Choroid plexus epithelial cell (primary cell): ENCODE data around the gene TESMIN.

Experiments
- DNase-seq: peaks from one replicate; pipeline ENCODE4 v3.0.0-alpha.2; 2010; ENCODE audit warnings: low read depth
- H3K4me3 ChIP-seq: 2 replicates; pipeline ENCODE4 v1.5.1; 2011; ENCODE audit warnings: low read depth, mild to moderate bottlenecking, control low read depth, low read length, moderate library complexity
- TF ChIP-seq, protein P1 (sequence below): conservative IDR thresholded peaks from 2 replicates; pipeline ENCODE4 v1.5.1; 2011; ENCODE audit warnings: low read depth, mild to moderate bottlenecking, control low read depth, inconsistent platforms, low read length, moderate library complexity

TESMIN gene

DNA sequence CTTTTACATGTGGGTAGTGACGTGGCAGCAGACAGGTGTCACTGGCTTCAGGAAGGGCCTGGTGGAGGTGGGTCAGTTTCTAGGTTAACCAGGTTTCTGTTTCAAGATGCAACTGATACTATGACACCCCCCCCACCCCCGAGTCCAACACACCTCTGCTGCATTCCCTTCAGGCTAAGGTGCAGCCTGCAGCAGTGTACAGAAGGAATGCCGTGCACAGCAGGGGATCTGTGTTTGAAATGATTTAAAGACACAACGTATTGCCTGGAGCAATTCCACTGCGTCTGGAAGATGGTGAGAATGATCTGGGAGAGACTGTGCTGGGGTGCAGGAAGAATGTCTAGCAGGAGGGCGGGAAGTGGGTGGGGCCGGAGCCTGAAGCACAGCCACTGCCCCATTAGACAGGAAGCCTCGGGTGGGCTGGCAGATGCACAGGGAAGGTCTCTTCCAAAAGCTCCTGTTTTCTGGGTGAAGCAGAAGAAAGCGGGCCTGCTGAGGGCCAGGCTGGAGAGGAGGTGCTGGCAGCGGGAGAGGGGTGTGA is 11.9 kb upstream of the TESMIN start:
- DNase-seq: peak; percentile 19
- no peak overlapping the region for H3K4me3 ChIP-seq
- TF ChIP-seq, protein P1, sequence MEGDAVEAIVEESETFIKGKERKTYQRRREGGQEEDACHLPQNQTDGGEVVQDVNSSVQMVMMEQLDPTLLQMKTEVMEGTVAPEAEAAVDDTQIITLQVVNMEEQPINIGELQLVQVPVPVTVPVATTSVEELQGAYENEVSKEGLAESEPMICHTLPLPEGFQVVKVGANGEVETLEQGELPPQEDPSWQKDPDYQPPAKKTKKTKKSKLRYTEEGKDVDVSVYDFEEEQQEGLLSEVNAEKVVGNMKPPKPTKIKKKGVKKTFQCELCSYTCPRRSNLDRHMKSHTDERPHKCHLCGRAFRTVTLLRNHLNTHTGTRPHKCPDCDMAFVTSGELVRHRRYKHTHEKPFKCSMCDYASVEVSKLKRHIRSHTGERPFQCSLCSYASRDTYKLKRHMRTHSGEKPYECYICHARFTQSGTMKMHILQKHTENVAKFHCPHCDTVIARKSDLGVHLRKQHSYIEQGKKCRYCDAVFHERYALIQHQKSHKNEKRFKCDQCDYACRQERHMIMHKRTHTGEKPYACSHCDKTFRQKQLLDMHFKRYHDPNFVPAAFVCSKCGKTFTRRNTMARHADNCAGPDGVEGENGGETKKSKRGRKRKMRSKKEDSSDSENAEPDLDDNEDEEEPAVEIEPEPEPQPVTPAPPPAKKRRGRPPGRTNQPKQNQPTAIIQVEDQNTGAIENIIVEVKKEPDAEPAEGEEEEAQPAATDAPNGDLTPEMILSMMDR: no peak

DNA sequence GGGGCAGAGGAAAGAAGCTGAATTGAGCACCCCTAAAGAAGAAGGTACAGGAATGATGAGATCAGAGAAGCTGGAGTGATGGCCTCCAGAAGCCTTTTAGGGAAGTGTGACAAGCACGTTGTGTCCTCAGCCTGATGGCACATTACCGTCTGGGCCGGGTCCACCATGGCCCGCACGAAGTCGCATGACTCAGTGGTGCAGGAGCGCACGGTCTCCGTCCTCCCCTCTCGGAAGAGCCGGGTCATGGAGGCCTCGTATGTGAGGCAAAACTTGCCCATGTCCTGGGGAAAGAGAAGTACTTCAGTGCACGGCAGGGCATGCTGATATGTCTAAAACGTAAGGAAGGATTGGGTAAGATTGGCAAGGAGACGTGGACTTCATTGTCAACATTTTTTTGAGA is 11.2 kb upstream of the TESMIN start:
- H3K4me3 ChIP-seq: no peak overlapping the region
- TF ChIP-seq, protein P1: no peak
- DNase-seq: no peak

DNA sequence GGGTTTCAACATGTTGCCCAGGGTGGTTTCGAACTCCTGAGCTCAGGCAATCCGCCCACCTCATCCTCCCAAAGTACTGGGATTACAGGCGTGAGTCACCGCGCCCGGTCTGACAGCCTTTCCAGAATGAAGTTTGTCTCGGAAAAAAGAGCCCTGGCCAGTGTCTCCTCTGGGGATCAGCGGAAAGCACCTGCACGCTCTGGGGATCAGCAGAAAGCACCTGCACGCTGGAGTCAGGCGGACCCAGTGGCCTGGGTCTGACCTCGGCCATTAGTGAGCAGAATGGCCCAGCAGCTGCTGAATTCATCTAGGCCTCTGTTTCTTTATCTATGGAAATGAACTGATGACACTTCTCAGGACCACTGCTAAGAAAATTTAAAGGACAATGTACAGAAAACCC is 10.5 kb upstream of the TESMIN start:
- TF ChIP-seq, protein P1: no peak
- no peak overlapping the region for H3K4me3 ChIP-seq
- DNase-seq: no peak

DNA sequence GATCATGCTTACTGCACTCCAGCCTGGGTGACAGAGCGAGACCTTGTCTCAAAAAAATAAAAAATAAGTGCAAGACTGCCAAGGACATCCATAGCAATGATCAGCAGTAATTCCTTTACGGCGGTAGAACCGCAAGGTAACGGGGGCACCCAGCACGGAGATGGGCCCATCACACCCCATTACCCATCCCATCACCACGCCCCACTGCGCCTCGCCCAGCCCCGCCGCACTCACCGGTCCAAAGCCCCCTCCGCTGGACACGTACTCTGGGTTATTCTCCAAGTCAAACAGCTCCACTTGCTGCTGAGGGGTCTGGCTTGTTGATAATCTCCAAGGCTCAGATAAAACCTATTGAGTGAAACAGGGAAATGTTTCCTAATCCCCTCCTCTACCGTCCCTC is 8.7 kb upstream of the TESMIN start:
- TF ChIP-seq, protein P1: no peak
- H3K4me3 ChIP-seq: no peak overlapping the region
- no peak for DNase-seq

DNA sequence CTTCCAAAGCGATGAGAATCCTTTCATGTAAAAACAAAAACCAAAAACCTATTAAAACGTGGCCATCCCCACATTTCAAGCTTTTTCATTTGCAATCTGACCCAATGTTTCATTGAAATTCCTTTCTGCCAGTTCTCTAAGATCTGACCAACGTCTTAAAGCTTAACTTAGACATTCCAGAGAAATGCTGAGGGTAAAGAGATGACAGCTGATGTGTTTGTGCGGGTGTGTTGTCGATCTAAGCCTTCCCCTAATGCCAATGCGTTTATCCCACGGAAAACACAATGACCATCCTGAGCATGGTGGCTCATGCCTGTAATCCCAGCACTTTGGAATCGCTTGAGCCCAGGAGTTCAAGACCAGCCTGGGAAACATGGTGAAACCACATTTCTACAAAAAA is 6.4 kb upstream of the TESMIN start:
- TF ChIP-seq, protein P1: no peak
- H3K4me3 ChIP-seq: no peak overlapping the region
- no peak for DNase-seq

DNA sequence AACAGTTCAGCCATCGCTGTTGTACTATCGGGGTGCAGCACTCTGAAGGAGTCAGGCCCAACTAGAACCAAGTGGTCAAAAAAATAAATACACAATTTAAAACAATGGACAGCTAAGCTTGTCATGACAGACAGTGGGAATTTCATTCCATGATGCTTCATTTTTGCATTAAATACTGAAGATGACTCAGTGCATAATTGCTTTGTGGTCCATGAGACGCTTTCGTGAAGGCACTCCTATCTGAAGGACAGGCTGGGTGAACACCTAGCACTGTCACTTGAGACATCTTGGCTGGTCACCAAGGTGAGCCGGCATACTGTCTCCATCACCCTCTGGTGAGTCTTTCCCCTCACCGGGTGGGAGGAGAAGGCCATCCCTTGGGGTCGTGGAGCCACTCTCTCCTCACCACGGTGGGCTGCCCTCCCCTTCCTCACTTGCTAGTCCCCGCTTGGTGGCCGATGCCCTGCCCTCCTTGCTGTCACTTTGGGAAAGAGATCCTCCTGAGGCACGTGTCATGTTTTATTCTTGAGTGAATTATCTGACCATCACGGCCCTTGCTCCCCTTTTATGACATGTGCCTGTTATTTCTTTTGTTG is 4.9 kb upstream of the TESMIN start:
- H3K4me3 ChIP-seq: no peak overlapping the region
- TF ChIP-seq, protein P1: no peak
- DNase-seq: no peak

DNA sequence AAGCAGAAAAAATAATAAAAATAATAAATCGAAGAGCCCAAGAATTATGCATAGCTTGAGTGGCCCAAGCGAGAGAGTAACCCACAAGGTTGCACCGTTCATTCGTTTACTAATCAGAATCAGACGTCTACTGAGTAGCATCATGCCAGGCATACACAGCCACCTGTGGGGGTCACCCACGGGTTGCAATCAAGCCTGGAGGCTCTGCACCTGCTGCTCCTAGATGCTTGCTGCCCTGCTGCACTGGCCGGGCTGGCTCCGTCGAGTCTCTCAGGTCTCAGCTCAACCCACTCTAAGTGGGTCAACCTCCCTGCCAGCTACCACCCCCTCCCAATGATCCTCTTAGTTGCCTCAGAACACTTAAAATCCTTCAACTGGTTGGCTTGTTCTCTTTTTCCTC is 2.0 kb upstream of the TESMIN start:
- TF ChIP-seq, protein P1: no peak
- DNase-seq: no peak
- no peak overlapping the region for H3K4me3 ChIP-seq
